Placental pericyte (primary cell): Measurements from ENCODE around the gene S100A16. TPM values are rescaled to one million over a fixed set of nuclear protein-coding genes. Genes with fewer than 3 reads are reported as not detected.

Experiments used
- total RNA-seq: library from RNA; depleted of rRNA; stranded (reverse); fragments of >200 nt; gene quantifications from 2 replicates; pipeline ENCODE4 v1.2.3, GENCODE V29; 2012

S100A16 gene, protein sequence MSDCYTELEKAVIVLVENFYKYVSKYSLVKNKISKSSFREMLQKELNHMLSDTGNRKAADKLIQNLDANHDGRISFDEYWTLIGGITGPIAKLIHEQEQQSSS
- 83.8 and 558 TPM in 2 replicates for total RNA-seq

DNA sequence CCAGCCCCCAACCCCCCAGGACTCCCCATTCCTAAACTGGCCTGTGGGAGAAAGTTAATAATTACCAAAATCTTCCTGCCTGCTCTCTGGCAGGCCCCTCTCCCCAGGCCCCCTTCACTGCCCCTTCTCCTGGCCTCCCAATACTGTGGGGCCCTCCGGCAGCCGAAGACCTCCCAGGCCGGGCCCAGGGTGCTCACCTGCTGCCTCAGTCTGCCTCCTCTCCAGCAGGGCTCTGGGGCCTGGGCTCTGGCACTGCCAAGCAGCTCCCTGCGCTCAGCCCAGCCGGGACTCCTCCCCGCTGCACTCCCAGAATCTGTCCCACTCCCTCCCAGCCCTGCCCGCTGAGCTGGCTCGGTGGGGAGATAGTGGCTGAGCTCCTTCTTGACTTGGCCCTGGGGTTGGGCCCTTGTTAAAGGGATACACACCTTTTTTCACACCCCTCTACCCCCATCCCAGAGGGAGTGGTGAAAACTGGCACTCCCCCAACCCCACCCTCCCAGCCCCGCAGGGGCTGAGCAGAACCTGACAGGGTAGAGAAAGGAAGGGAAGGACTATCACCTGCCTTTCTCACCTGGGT is at the start of gene S100A16:
S100A16 (minus strand) TSS at position 383 of the 577 bp plus-strand sequence. CDS start 4,986 bp downstream, outside the sequence.

DNA sequence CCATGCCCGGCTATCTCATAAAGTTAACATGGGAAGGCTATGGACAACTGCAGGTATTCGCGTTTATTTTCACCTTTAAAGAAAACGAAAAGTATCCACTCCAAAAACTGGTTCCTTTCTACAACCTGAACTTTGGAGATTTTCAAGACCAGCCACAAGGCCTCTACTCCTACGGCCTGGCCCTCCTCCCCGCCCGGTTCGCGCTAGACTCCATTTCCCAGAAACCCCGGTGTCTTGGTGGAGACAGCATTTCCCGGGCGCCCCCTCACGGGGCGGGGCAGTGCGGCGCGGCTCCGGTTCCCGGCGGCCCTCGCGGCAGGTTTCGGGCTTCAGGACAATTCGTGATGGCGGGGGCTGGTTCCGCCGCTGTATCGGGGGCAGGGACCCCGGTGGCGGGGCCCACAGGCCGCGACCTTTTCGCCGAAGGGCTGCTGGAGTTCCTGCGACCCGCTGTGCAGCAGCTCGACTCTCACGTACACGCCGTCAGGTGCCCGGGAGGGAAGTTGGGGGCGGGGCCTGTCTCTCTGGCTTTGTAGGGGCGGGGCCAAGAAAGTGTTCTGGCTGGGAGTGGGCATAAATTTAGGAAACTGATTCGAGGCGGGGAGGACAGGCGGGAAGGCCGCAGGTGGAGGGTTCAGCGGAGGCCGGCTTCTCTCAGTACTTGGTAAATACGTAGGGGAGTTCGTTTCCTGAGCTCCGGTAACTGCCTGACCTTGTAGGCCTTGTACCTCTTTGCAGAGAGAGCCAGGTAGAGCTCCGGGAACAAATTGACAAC is 45.6 kb upstream of the S100A16 start, which contains the start of gene SNAPIN:
SNAPIN (plus strand) TSS at position 304 of the 775 bp plus-strand sequence; CDS start at position 345, 41 bp downstream.

DNA sequence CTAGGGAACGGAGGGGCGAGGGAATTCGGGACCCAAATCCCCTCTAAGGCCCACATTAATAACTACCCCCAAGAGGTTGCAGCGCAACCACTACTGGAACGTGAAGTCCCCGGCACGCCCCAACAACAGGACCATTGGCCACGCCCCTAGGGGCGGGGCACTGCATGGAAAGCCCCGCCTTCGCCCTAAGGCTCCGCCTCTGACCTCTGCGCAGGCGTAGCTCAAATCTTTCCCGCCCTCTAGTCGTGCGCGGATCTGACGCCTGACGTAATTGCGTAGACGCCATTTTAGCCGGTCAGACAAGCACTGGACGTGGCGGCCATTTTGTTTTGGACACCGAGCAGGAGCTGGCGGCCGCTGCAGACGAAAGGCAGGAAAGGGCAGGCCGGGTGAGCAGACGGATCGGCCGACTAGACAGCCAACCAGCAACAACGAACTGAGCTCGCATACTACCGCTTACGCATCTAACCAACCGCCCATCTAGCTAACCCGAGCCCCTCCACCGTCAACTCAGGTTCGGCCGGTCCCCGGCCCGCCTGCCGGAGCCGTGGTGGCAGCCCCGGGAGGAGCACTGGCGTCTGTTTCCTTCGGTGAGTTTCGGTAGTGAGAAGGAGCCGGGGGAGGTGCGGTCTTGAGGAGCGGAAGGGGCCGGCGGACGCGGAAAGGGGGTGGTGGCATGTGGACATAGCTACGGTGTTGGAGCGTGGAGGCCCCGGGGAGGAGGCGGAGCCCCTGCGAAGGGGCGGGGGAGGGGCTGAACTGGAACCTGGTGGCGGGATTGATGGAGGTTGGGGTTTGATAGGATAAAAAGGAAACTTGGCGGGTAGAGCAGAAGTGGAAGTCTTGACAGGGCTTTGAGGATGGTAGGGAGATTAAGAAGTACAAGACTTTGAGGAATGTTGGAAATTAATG is 21.1 kb upstream of the S100A16 start, which contains the start of gene CHTOP:
CHTOP (plus strand) TSS at position 313 of the 912 bp plus-strand sequence. CDS start 2,523 bp downstream, outside the sequence.

DNA sequence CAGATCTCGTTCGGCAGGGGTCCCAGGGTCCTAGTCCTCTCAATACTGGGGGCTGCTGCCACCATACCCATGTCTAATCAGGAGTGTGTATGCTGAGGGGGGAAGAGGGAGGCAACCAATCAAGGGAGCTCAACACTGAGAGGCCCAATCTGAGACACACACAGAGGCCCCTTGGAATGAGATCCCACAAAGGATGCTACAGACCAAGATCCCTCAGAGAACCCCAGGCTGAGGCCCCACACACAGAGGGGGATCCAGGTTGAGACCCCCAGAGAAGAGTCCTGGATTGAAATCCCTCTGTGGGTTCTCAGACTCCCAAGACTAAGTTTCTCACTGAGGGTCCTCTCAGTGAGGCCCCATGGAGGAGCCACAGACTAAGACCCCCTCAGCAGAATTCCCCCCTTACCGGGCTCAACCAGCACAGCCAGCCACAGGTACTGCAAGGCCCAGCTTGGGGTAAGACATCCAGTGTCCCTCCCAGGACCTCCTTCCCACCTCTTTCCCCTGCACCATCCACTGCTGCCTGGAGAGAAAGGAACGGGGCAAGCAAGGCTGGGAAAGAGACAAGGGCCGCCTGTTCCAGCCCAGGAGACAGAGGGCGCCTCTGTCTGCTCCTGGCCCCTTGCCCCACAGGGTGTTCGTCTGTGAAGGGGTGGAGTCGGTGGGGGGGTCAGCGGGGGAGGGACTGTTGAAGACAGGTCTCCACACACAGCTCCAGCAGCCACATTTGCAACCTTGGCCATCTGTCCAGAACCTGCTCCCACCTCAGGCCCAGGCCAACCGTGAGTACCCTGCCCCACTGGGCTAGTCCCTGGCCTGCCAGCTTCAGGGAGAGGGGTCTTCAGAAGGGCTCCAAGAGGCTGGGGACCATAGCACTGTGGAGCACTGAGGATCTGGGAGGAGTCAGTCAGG is 15.0 kb upstream of the S100A16 start, which contains the start of gene S100A1:
S100A1 (plus strand) TSS at position 720 of the 912 bp plus-strand sequence. CDS start 2,088 bp downstream, outside the sequence.

DNA sequence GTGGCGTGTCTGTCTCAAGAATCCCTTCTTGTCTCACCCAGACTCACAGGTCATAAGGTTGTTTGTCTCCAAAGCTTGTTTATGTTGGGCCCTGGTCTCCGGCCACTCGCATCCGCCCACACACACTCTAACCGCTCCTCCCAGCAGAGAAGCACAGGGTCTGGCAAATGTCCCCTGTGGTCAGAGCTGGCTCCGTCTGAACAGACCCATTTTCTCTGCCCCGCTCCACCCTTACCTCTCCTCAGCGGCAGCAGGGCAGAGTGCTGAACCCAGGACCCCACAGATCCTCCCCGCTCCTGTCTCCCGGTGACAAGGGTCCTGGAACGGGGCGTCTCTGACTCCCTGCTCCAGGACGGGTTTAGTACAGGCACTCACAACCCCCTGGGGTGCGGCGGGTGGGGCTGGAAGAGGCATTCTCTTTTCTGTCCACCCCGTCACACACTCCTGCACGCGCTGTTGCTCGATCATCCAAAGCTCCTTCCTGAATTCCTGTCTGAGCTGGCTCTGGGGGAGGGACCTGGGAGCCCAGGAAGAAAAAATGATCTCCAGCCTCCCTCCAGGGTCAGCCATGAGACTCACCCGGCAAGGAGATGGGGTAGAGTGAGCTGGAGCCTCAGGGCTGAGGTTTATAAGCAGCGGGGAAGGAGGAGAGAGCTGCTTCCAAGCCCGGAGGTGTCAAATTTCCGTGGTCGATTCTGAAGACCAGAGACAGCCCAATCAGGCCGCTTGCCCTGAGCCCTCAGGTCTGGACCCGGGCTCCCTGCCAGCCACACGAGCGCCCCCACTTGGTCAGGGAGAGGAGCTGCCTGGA is 14.2 kb upstream of the S100A16 start, which contains the start of gene S100A13:
S100A13 (minus strand) TSS at position 602 of the 811 bp plus-strand sequence. CDS start 1,033 bp downstream, outside the sequence.

GRCh38 chr1:153616144-153616916 is 3.4 kb upstream of the S100A16 start, which contains the start of gene S100A14:
TSS of gene S100A14 (minus strand) at chr1:153616325. CDS start at chr1:153615858, 467 bp downstream.

DNA sequence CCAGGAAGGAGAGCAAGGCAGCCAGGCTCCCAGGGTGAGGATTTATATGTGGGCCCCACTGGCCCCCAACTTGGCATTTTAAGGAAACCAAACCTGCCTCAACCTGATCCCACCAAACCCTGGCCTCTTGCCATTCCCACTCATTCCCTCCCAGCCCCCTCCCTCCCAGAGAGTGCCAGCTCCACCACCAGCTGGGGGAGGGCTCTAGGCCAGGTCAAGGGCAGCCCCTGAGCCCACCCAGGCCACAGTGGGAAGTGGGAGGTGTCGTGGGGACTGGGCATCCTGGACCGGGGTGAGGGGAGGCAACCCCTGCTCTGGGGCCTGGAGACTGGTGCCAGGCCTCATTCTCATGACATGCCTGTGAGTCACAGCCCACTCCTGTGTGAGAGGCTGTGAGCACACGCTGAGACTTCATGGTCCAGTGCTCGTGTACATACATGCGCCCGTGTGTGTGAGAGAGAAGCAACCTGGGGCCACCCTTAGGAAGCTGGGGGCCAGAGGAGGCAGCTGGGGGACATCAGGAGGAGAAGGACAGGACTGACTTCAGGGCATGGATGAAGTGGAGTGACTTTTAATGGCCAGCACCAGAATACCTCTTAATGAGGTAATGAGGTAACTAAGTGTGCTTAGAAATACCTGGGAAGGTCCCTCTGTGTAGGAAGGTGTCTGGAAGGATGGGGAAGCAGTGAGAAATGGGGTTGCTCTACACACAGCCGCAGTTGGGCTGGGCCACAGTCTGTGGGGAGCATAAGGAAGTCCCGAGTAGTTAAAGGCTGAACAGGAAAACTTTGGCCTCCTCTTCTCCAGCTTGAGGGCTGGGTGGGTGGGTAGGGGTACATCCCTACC is 47.2 kb downstream of the S100A16 start, which contains the start of gene S100A2:
S100A2 (minus strand) TSS at position 316 of the 846 bp plus-strand sequence. CDS start 1,967 bp downstream, outside the sequence.

Other genes starting within 250 kb of the S100A16 start
- not detected in 2 replicates for gene S100A12, start 237.5 kb downstream of the S100A16 start, total RNA-seq
- not detected in 2 replicates for gene S100A8, start 222.1 kb downstream of the S100A16 start, total RNA-seq
- not detected in 2 replicates for gene S100A7A, start 196.6 kb downstream of the S100A16 start, total RNA-seq
- not detected in 2 replicates for gene S100A7, start 152.5 kb downstream of the S100A16 start, total RNA-seq
- 353 and 608 TPM in 2 replicates for gene S100A6, start 77.1 kb downstream of the S100A16 start, total RNA-seq
- 1.1 TPM in 1 of 2 replicates, not detected in the other for gene S100A5, start 72.2 kb downstream of the S100A16 start, total RNA-seq
- 77.0 and 337 TPM in 2 replicates for gene S100A4, start 67.3 kb downstream of the S100A16 start, total RNA-seq
- 2.4 and 14.2 TPM in 2 replicates for gene S100A3, start 63.9 kb downstream of the S100A16 start, total RNA-seq
- gene S100A2, start 47.3 kb downstream of the S100A16 start, total RNA-seq: 1.1 and 2.1 TPM in 2 replicates
- not detected in 2 replicates for gene S100A14, start 3.2 kb upstream of the S100A16 start, total RNA-seq
- gene S100A13, start 14.4 kb upstream of the S100A16 start, total RNA-seq: 40.3 and 68.0 TPM in 2 replicates
- gene S100A1, start 15.3 kb upstream of the S100A16 start, total RNA-seq: 0.14 and 0.44 TPM in 2 replicates
- gene CHTOP, start 20.9 kb upstream of the S100A16 start, total RNA-seq: 35.7 and 51.0 TPM in 2 replicates
- 38.3 and 60.7 TPM in 2 replicates for gene SNAPIN, start 45.6 kb upstream of the S100A16 start, total RNA-seq
- gene ILF2, start 57.9 kb upstream of the S100A16 start, total RNA-seq: 231 and 270 TPM in 2 replicates
- gene NPR1, start 65.6 kb upstream of the S100A16 start, total RNA-seq: 0.14 and 0.88 TPM in 2 replicates
- gene INTS3, start 114.9 kb upstream of the S100A16 start, total RNA-seq: 51.6 and 51.8 TPM in 2 replicates
- gene SLC27A3, start 162.3 kb upstream of the S100A16 start, total RNA-seq: 6.7 and 15.3 TPM in 2 replicates